CD14-positive monocyte (primary cell): ENCODE measurements around the gene PFKFB4. TPM values are rescaled to one million over a fixed set of nuclear protein-coding genes. Genes with fewer than 3 reads are reported as not detected.
"Not testable (repeated sequence)": the region's sequence is repeated elsewhere in the genome, so short reads cannot be mapped to it uniquely, and the experiment has no call there.

ENCODE experiments used
- DNase-seq, 3 donors: peaks; one replicate each; pipeline ENCODE4 v3.0.0-alpha.2; 2011 to 2022
- H2AFZ ChIP-seq: 2 replicates; pipeline ENCODE4 v1.6.0; 2012; ENCODE audit warnings: mild to moderate bottlenecking, low read depth, low read length, inconsistent platforms; ENCODE audit not compliant: insufficient read depth, poor library complexity, severe bottlenecking
- H3K27ac ChIP-seq, 2 donors: 1 replicate in 1 of 2; 2 replicates in 1 of 2; pipeline ENCODE4 v1.5.1; 2012 to 2013; ENCODE audit warnings: low read length in 2 of 2, control low read depth in 1 of 2, inconsistent platforms in 1 of 2, low read depth in 1 of 2, mild to moderate bottlenecking in 1 of 2
- H3K27me3 ChIP-seq, 2 donors: one replicate each; pipeline versions ENCODE4 v1.6.0 to v1.6.1; 2011 to 2013; ENCODE audit warnings: low read length in 2 of 2; ENCODE audit not compliant: control insufficient read depth in 2 of 2, insufficient read depth in 2 of 2
- H3K36me3 ChIP-seq, 2 donors: replicated peaks in 1 of 2; 1 replicate in 1 of 2; 2 replicates in 1 of 2; pipeline versions ENCODE4 v1.5.1 to v1.6.1; 2012 to 2013; ENCODE audit warnings: low read length in 2 of 2, control low read depth in 1 of 2, inconsistent platforms in 1 of 2, mild to moderate bottlenecking in 1 of 2; ENCODE audit not compliant: insufficient read depth in 2 of 2, control insufficient read depth in 1 of 2
- H3K4me1 ChIP-seq, 2 donors: 1 replicate in 1 of 2; 2 replicates in 1 of 2; pipeline versions ENCODE4 v1.5.1 to v1.6.1; 2012 to 2013; ENCODE audit warnings: low read length in 2 of 2, control low read depth in 1 of 2, inconsistent platforms in 1 of 2, mild to moderate bottlenecking in 1 of 2, moderate library complexity in 1 of 2; ENCODE audit not compliant: insufficient read depth in 2 of 2, control insufficient read depth in 1 of 2
- H3K4me2 ChIP-seq: replicated peaks from 2 replicates; pipeline ENCODE3; 2012; ENCODE audit warnings: low read length, moderate library complexity, mild to moderate bottlenecking; ENCODE audit not compliant: poor library complexity, severe bottlenecking; ENCODE audit errors: extremely low read depth
- H3K4me3 ChIP-seq, 3 experiments: fragments of 200-600 bp in 1 of 3; sonication (generic) in 1 of 3; replicated peaks in 1 of 3; 1 replicate in 2 of 3; 2 replicates in 1 of 3; pipeline ENCODE4 v1.5.1; 2011 to 2013; ENCODE audit warnings: low read length in 3 of 3, mild to moderate bottlenecking in 3 of 3, control low read depth in 2 of 3, low read depth in 2 of 3, inconsistent platforms in 1 of 3, moderate library complexity in 1 of 3
- H3K79me2 ChIP-seq: 2 replicates; pipeline ENCODE4 v1.6.0; 2012; ENCODE audit warnings: mild to moderate bottlenecking, control low read depth, inconsistent platforms, low read length, moderate library complexity; ENCODE audit not compliant: insufficient read depth
- H3K9ac ChIP-seq: 2 replicates; pipeline ENCODE4 v1.6.0; 2017; ENCODE audit warnings: low read length, mild to moderate bottlenecking; ENCODE audit not compliant: insufficient read depth, poor library complexity, severe bottlenecking
- H3K9me3 ChIP-seq, 2 donors: replicated peaks in 1 of 2; 1 replicate in 1 of 2; 2 replicates in 1 of 2; pipeline versions ENCODE4 v1.5.1 to v1.6.1; 2012 to 2013; ENCODE audit warnings: low read length in 2 of 2, control low read depth in 1 of 2; ENCODE audit not compliant: control insufficient read depth in 1 of 2, insufficient read depth in 1 of 2
- H4K20me1 ChIP-seq: 2 replicates; pipeline ENCODE4 v1.6.0; 2012; ENCODE audit warnings: mild to moderate bottlenecking, low read length, control low read depth, moderate library complexity; ENCODE audit not compliant: insufficient read depth
- H3K27ac Mint-ChIP-seq, 7 donors: one replicate each; pipeline ENCODE4 v1.8.0; 2020; ENCODE audit warnings: mild to moderate bottlenecking in 7 of 7, mixed read lengths in 7 of 7, moderate library complexity in 6 of 7, inconsistent platforms in 2 of 7
- H3K27me3 Mint-ChIP-seq, 3 donors: one replicate each; pipeline ENCODE4 v1.8.0; 2021 to 2022; ENCODE audit warnings: low read depth in 3 of 3, mild to moderate bottlenecking in 3 of 3, mixed read lengths in 3 of 3, moderate library complexity in 3 of 3, inconsistent platforms in 1 of 3
- H3K36me3 Mint-ChIP-seq, 2 donors: one replicate each; pipeline ENCODE4 v1.8.0; 2020; ENCODE audit warnings: mixed read lengths in 2 of 2, inconsistent platforms in 1 of 2, mild to moderate bottlenecking in 1 of 2
- H3K4me1 Mint-ChIP-seq: one replicate; pipeline ENCODE4 v1.8.0; 2020; ENCODE audit warnings: mild to moderate bottlenecking, mixed read lengths
- H3K4me3 Mint-ChIP-seq, 2 donors: one replicate each; pipeline ENCODE4 v1.8.0; 2020; ENCODE audit warnings: mild to moderate bottlenecking in 2 of 2, mixed read lengths in 2 of 2, moderate library complexity in 1 of 2
- H3K9me3 Mint-ChIP-seq, 7 donors: one replicate each; pipeline ENCODE4 v1.8.0; 2020 to 2022; ENCODE audit warnings: mixed read lengths in 7 of 7, mild to moderate bottlenecking in 6 of 7, moderate library complexity in 6 of 7, inconsistent platforms in 2 of 7
- WGBS: methylation state at CpG from one replicate; pipeline ENCODE4 v1.1.5; 2013; ENCODE audit warnings: missing lambda C conversion rate; ENCODE audit not compliant: insufficient coverage; 5-methylcytosine and 5-hydroxymethylcytosine counted together
- intact Hi-C, 2 donors: fragments of 100-400 bp; cut with micrococcal nuclease; formaldehyde crosslinking; loops; one replicate each; pipeline versions ENCODE4 v1.15.0 to v1.15.1; 2023
- polyA plus RNA-seq, 3 donors: library from polyadenylated mRNA; depleted of rRNA in 1 of 3; unstranded in 2 of 3; stranded (reverse) in 1 of 3; fragments of 300-500 nt in 2 of 3; fragments of >200 nt in 1 of 3; fragmentation: Illumina TruSeq in 2 of 3; gene quantifications; 1 replicate in 2 of 3; 2 replicates in 1 of 3; pipeline ENCODE4 v1.2.3, GENCODE V29; 2012 to 2021
- TF ChIP-seq, protein P1 (sequence below): fragments of 200-600 bp; IDR thresholded peaks from one replicate; pipeline ENCODE4 v1.8.0; 2022; ENCODE audit warnings: antibody characterized with exemption, mild to moderate bottlenecking

Gene PFKFB4
- polyA plus RNA-seq, 3 donors: 32.2 to 44.9 (median 34.9) TPM

- peak overlapping the region in 1 of 2 donors; percentile 41 for H3K27ac ChIP-seq
- no peak overlapping the region for H2AFZ ChIP-seq
- peaks cover 31% of the 10 kb centered on the region for H3K79me2 ChIP-seq
- H3K4me1 Mint-ChIP-seq: peaks cover 31% of the 10 kb centered on the region
- H3K4me1 ChIP-seq: peaks cover 29 to 36% of the 10 kb centered on the region in 2 donors
- H3K4me3 Mint-ChIP-seq: no peak overlapping the region
- no peak overlapping the region for H3K9ac ChIP-seq
- H4K20me1 ChIP-seq: peaks cover 19% of the 10 kb centered on the region
- H3K4me3 ChIP-seq: no peak overlapping the region
- peaks cover 18 to 50% of the 10 kb centered on the region in 2 donors for H3K36me3 ChIP-seq
- peaks cover 39 to 61% of the 10 kb centered on the region in 2 donors for H3K36me3 Mint-ChIP-seq
- DNase-seq: no peak
- H3K9me3 Mint-ChIP-seq: no peaks in the 10 kb centered on the region
- H3K27me3 ChIP-seq: no peaks in the 10 kb centered on the region
- no peaks in the 10 kb centered on the region for H3K27me3 Mint-ChIP-seq
- TF ChIP-seq, protein P1, sequence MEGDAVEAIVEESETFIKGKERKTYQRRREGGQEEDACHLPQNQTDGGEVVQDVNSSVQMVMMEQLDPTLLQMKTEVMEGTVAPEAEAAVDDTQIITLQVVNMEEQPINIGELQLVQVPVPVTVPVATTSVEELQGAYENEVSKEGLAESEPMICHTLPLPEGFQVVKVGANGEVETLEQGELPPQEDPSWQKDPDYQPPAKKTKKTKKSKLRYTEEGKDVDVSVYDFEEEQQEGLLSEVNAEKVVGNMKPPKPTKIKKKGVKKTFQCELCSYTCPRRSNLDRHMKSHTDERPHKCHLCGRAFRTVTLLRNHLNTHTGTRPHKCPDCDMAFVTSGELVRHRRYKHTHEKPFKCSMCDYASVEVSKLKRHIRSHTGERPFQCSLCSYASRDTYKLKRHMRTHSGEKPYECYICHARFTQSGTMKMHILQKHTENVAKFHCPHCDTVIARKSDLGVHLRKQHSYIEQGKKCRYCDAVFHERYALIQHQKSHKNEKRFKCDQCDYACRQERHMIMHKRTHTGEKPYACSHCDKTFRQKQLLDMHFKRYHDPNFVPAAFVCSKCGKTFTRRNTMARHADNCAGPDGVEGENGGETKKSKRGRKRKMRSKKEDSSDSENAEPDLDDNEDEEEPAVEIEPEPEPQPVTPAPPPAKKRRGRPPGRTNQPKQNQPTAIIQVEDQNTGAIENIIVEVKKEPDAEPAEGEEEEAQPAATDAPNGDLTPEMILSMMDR: no peak
- H3K9me3 ChIP-seq: no peaks in the 10 kb centered on the region
- intact Hi-C loops: no loop called here
- WGBS: 93% methylated on average over 9 of the region's 11 CpGs
- no peak overlapping the region for H3K4me2 ChIP-seq
- peak overlapping the region in 4 of 7 donors; percentile 47 to 71 (median 62) for H3K27ac Mint-ChIP-seq
These were observed 81.4 kb downstream of the PFKFB4 start for GRCh38 chr3:48475188-48475587.

DNA sequence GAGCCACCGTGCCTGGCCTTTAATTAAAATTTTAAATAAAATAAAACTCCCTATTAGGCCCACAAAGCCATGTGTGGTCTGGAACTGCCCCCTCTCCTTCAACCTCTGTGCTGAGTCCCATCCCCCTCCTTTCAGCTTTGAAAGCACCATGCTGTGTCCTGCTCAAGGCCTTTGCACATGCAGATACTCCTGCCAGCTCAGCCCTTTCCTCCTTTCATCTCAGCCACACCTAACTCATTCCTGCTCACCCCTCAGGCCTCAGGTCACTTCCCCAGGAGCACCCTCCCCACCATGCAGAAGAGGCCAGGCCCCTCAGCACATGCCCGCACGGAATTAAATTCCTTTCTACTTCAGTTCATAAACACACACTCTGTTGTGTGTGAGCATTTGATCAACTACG, 82.0 kb downstream of the PFKFB4 start:
- Mint-ChIP-seq H3K27ac (peak overlapping the region; percentile 9 to 85 (median 69)), H3K27me3 (no peaks in the 10 kb centered on the region), H3K4me3 (no peak overlapping the region), H3K4me1 (peaks cover 36% of the 10 kb centered on the region), H3K36me3 (peaks cover 41 to 61% of the 10 kb centered on the region in 2 donors), H3K9me3 (no peaks in the 10 kb centered on the region)
- H3K9me3 ChIP-seq: no peaks in the 10 kb centered on the region
- no peaks in the 10 kb centered on the region for H3K27me3 ChIP-seq
- WGBS: 100% methylated on average over 1 of the region's 4 CpGs
- H4K20me1 ChIP-seq: peaks cover 19% of the 10 kb centered on the region
- H3K79me2 ChIP-seq: peaks cover 36% of the 10 kb centered on the region
- no peak overlapping the region for H3K9ac ChIP-seq
- no peak for DNase-seq
- no peak overlapping the region for H3K4me3 ChIP-seq
- H3K4me1 ChIP-seq: peaks cover 35 to 42% of the 10 kb centered on the region in 2 donors
- peak overlapping the region in 1 of 2 donors; percentile 9 for H3K27ac ChIP-seq
- peaks cover 23 to 52% of the 10 kb centered on the region in 2 donors for H3K36me3 ChIP-seq
- H2AFZ ChIP-seq: no peak overlapping the region
- TF ChIP-seq, protein P1: no peak
- intact Hi-C loops: no loop called here
- H3K4me2 ChIP-seq: no peak overlapping the region

DNA sequence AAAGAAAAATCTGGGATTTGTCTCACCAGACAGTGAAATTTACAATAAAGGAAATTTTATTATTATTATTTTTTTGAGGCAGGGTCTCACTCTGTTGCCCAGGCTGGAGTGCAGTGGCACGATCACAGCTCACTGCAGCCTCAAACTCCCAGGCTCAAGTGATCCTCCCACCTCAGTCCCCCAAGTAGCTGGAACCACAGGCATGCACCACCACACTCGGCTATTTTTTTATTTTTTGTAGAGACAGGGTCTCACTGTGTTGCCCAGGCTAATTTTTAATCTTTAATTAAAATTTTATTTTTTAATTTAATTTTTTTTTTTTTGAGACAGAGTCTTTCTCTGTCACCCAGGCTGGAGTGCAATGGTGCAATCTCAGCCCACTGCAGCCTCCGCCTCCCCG, 82.6 kb downstream of the PFKFB4 start:
- intact Hi-C loops: not testable (repeated sequence)
- H3K79me2 ChIP-seq: peaks cover 42% of the 10 kb centered on the region

More for the DNA sequence above, 82.6 kb downstream of the PFKFB4 start:
- H3K4me2 ChIP-seq, H3K4me3 Mint-ChIP-seq, H3K9me3 ChIP-seq, DNase-seq, H3K27me3 ChIP-seq, H3K9me3 Mint-ChIP-seq, H3K27me3 Mint-ChIP-seq, H3K4me3 ChIP-seq, H2AFZ ChIP-seq, H3K9ac ChIP-seq: not testable (repeated sequence)
- Histone ChIP-seq H3K4me1 (peaks cover 41 to 48% of the 10 kb centered on the region in 2 donors), H4K20me1 (peaks cover 17% of the 10 kb centered on the region), H3K27ac (peak overlapping the region in 1 of 2 donors; percentile 88), H3K36me3 (peaks cover 27 to 55% of the 10 kb centered on the region in 2 donors)
- 100% methylated on average over 2 of the region's 4 CpGs for WGBS
- H3K4me1 Mint-ChIP-seq: peaks cover 37% of the 10 kb centered on the region
- H3K36me3 Mint-ChIP-seq: peaks cover 44 to 63% of the 10 kb centered on the region in 2 donors
- H3K27ac Mint-ChIP-seq: peak overlapping the region in 5 of 7 donors; percentile 65 to 100 (median 95)
